ENCODE results near the gene IGFLR1. TPM values are rescaled to one million over a fixed set of nuclear protein-coding genes. Genes with fewer than 3 reads are reported as not detected.

The IGFLR1 gene
- total RNA-seq: 1 to 10 TPM; 3.1 to 3.5 TPM
- 10 to 100 TPM in 1 of 2 donors, 1 to 10 TPM in 1; 8.8 to 10.9 TPM for polyA plus RNA-seq (ENCODE audit: insufficient read length in 2 of 2)
- long read RNA-seq, donor 1: 0 reads
- long read RNA-seq, donor 2: 0 reads
- long read RNA-seq, donor 3: 0 reads
- long read RNA-seq, donor 4: 0 reads

GRCh38 chr19:35742121-35742724 lies at the start of gene IGFLR1:
IGFLR1 (minus strand) TSS chr19:35742452; CDS start chr19:35741180, 1,272 bp downstream.
- WGBS (ENCODE audit: insufficient coverage): 86% methylated on average over 8 of the region's 9 CpGs
- Histone ChIP-seq H3K4me1 (ENCODE audit: control insufficient read depth, insufficient read depth, low read length) (peaks cover 51% of the 10 kb centered on the region), H3K36me3 (ENCODE audit: control insufficient read depth, insufficient read depth, low read length) (peaks cover 47% of the 10 kb centered on the region), H3K27ac (ENCODE audit: low read depth, low read length) (no peak within 1 kb of the TSS), H3K9me3 (ENCODE audit: control insufficient read depth, insufficient read depth, low read length) (no peaks in the 10 kb centered on the region), H3K27me3 (ENCODE audit: control insufficient read depth, insufficient read depth, low read length) (no peaks in the 10 kb centered on the region), H3K4me3 (ENCODE audit: low read depth, low read length) (no peak within 1 kb of the TSS)
- no peak for DNase-seq (ENCODE audit: low read depth in 4 of 6, low spot score in 6 of 6)

- peaks cover 44% of the 10 kb centered on the region for H3K36me3 ChIP-seq (ENCODE audit: control insufficient read depth, insufficient read depth, low read length)
- DNase-seq (ENCODE audit: low read depth in 4 of 6, low spot score in 6 of 6): no peak
- no peak overlapping the region for H3K27ac ChIP-seq (ENCODE audit: low read depth, low read length)
- H3K27me3 ChIP-seq (ENCODE audit: control insufficient read depth, insufficient read depth, low read length): peaks cover 3% of the 10 kb centered on the region
- H3K4me1 ChIP-seq (ENCODE audit: control insufficient read depth, insufficient read depth, low read length): peaks cover 3% of the 10 kb centered on the region
- H3K4me3 ChIP-seq (ENCODE audit: low read depth, low read length): no peak overlapping the region
- 84% methylated on average over 9 of the region's 9 CpGs for WGBS (ENCODE audit: insufficient coverage)
- H3K9me3 ChIP-seq (ENCODE audit: control insufficient read depth, insufficient read depth, low read length): no peaks in the 10 kb centered on the region
Measured at GRCh38 chr19:35791814-35792279, 49.6 kb upstream of the IGFLR1 start.

- Histone ChIP-seq H3K4me3 (ENCODE audit: low read depth, low read length) (no peak overlapping the region), H3K36me3 (ENCODE audit: control insufficient read depth, insufficient read depth, low read length) (peaks cover 51% of the 10 kb centered on the region), H3K4me1 (ENCODE audit: control insufficient read depth, insufficient read depth, low read length) (no peaks in the 10 kb centered on the region), H3K9me3 (ENCODE audit: control insufficient read depth, insufficient read depth, low read length) (no peaks in the 10 kb centered on the region), H3K27ac (ENCODE audit: low read depth, low read length) (no peak overlapping the region), H3K27me3 (ENCODE audit: control insufficient read depth, insufficient read depth, low read length) (no peaks in the 10 kb centered on the region)
- WGBS (ENCODE audit: insufficient coverage): 63% methylated on average over 20 of the region's 20 CpGs
- peak in 1 of 6 donors; percentile 4 for DNase-seq (ENCODE audit: low read depth in 4 of 6, low spot score in 6 of 6)
Measured at GRCh38 chr19:35790981-35791813, 48.9 kb upstream of the IGFLR1 start.

GRCh38 chr19:35789978-35790944 lies 48.0 kb upstream of the IGFLR1 start:
- 91% methylated on average over 18 of the region's 19 CpGs for WGBS (ENCODE audit: insufficient coverage)
- Histone ChIP-seq H3K4me1 (ENCODE audit: control insufficient read depth, insufficient read depth, low read length) (no peaks in the 10 kb centered on the region), H3K4me3 (ENCODE audit: low read depth, low read length) (no peak overlapping the region), H3K9me3 (ENCODE audit: control insufficient read depth, insufficient read depth, low read length) (no peaks in the 10 kb centered on the region), H3K27me3 (ENCODE audit: control insufficient read depth, insufficient read depth, low read length) (no peaks in the 10 kb centered on the region), H3K36me3 (ENCODE audit: control insufficient read depth, insufficient read depth, low read length) (peaks cover 60% of the 10 kb centered on the region), H3K27ac (ENCODE audit: low read depth, low read length) (no peak overlapping the region)
- DNase-seq (ENCODE audit: low read depth in 4 of 6, low spot score in 6 of 6): peak in 1 of 6 donors; percentile 1

GRCh38 chr19:35789195-35789977 lies 47.1 kb upstream of the IGFLR1 start:
- H3K4me3 ChIP-seq (ENCODE audit: low read depth, low read length): no peak overlapping the region
- no peak overlapping the region for H3K27ac ChIP-seq (ENCODE audit: low read depth, low read length)
- DNase-seq (ENCODE audit: low read depth in 4 of 6, low spot score in 6 of 6): peak in 1 of 6 donors; percentile 7
- H3K27me3 ChIP-seq (ENCODE audit: control insufficient read depth, insufficient read depth, low read length): no peaks in the 10 kb centered on the region
- WGBS (ENCODE audit: insufficient coverage): 76% methylated on average over 11 of the region's 11 CpGs
- H3K9me3 ChIP-seq (ENCODE audit: control insufficient read depth, insufficient read depth, low read length): no peaks in the 10 kb centered on the region
- H3K4me1 ChIP-seq (ENCODE audit: control insufficient read depth, insufficient read depth, low read length): no peaks in the 10 kb centered on the region
- H3K36me3 ChIP-seq (ENCODE audit: control insufficient read depth, insufficient read depth, low read length): peaks cover 69% of the 10 kb centered on the region

- H3K36me3 ChIP-seq (ENCODE audit: control insufficient read depth, insufficient read depth, low read length): peaks cover 79% of the 10 kb centered on the region
- DNase-seq (ENCODE audit: low read depth in 4 of 6, low spot score in 6 of 6): peak in 1 of 6 donors; percentile 1
- no peak overlapping the region for H3K4me3 ChIP-seq (ENCODE audit: low read depth, low read length)
- no peaks in the 10 kb centered on the region for H3K4me1 ChIP-seq (ENCODE audit: control insufficient read depth, insufficient read depth, low read length)
- WGBS (ENCODE audit: insufficient coverage): 70% methylated on average over 2 of the region's 12 CpGs
- H3K27ac ChIP-seq (ENCODE audit: low read depth, low read length): no peak overlapping the region
- H3K27me3 ChIP-seq (ENCODE audit: control insufficient read depth, insufficient read depth, low read length): no peaks in the 10 kb centered on the region
- no peaks in the 10 kb centered on the region for H3K9me3 ChIP-seq (ENCODE audit: control insufficient read depth, insufficient read depth, low read length)
Measured at GRCh38 chr19:35788205-35788960, 46.1 kb upstream of the IGFLR1 start.

- Histone ChIP-seq H3K36me3 (ENCODE audit: control insufficient read depth, insufficient read depth, low read length) (peaks cover 89% of the 10 kb centered on the region), H3K9me3 (ENCODE audit: control insufficient read depth, insufficient read depth, low read length) (no peaks in the 10 kb centered on the region), H3K27me3 (ENCODE audit: control insufficient read depth, insufficient read depth, low read length) (no peaks in the 10 kb centered on the region), H3K27ac (ENCODE audit: low read depth, low read length) (no peak overlapping the region), H3K4me3 (ENCODE audit: low read depth, low read length) (no peak overlapping the region), H3K4me1 (ENCODE audit: control insufficient read depth, insufficient read depth, low read length) (no peaks in the 10 kb centered on the region)
- peak in 1 of 6 donors; percentile 0 for DNase-seq (ENCODE audit: low read depth in 4 of 6, low spot score in 6 of 6)
- WGBS (ENCODE audit: insufficient coverage): 93% methylated on average over 14 of the region's 15 CpGs
Measured at GRCh38 chr19:35787227-35787799, 45.1 kb upstream of the IGFLR1 start.

Data from spinal cord (tissue), 10 donors.